HepG2 (cell line): ENCODE data around the gene NT5DC1. TPM values are rescaled to one million over a fixed set of nuclear protein-coding genes. Genes with fewer than 3 reads are reported as not detected.

ENCODE experiments used
- ATAC-seq: fragments of 200-7000 bp; cut with Tn5 transposase; 3 replicates; pipeline ENCODE4 v1.9.1; 2020; ENCODE audit warnings: mild to moderate bottlenecking, moderate library complexity
- BruUV-seq: library from RNA; stranded (reverse); fragments of 400-500 nt; replicated peaks from 2 replicates; lab custom pipeline; 2021; lab: Mats Ljungman, UMichigan
- CTCF ChIA-PET: fragments of 300-600 bp; formaldehyde crosslinking; extraction: SDS; loops from one replicate; lab custom pipeline; 2021; ENCODE audit warnings: low total read pairs, inconsistent platforms, low intra/inter-chr PET ratio; lab: Yijun Ruan, JAX
- POLR2A ChIA-PET: fragments of 350-600 bp; sonication (Branson Sonifier 250); formaldehyde crosslinking; loops from one replicate; lab custom pipeline; 2020; ENCODE audit warnings: antibody characterized with exemption, inconsistent platforms; lab: Yijun Ruan, JAX
- DNase-seq: peaks from one replicate; pipeline ENCODE4 v3.0.0-alpha.2; 2015; ENCODE audit warnings: low spot score
- FAIRE-seq: peaks from 3 replicates; lab custom pipeline; 2011; peaks lifted over from hg19 to GRCh38; lab: Jason Lieb, UNC
- H2AFZ ChIP-seq: one replicate; pipeline ENCODE4 v1.6.1; 2011; ENCODE audit warnings: low read length, inconsistent platforms
- H3K27ac ChIP-seq: fragments of 300-600 bp; 3 replicates; pipeline ENCODE4 v1.8.0; 2011; ENCODE audit warnings: mixed run types, mild to moderate bottlenecking, mixed read lengths, low read length, inconsistent platforms; ENCODE audit not compliant: insufficient read depth; ENCODE audit errors: extremely low read length
- H3K27me3 ChIP-seq, 2 experiments: fragments of 200-600 bp in 1 of 2; 2 replicates in 1 of 2; 3 replicates in 1 of 2; pipeline versions ENCODE4 v1.6.0 to v1.8.0; 2011; ENCODE audit warnings: low read length in 2 of 2, mild to moderate bottlenecking in 2 of 2, moderate library complexity in 2 of 2, inconsistent platforms in 1 of 2; ENCODE audit not compliant: insufficient read depth in 2 of 2, control insufficient read depth in 1 of 2
- H3K36me3 ChIP-seq, 2 experiments: fragments of 200-600 bp in 1 of 2; replicated peaks in 1 of 2; 2 replicates in 1 of 2; 3 replicates in 1 of 2; pipeline versions ENCODE4 v1.5.1 to v1.8.0; 2011; ENCODE audit warnings: low read length in 2 of 2, inconsistent platforms in 1 of 2; ENCODE audit not compliant: insufficient read depth in 2 of 2, control insufficient read depth in 1 of 2
- H3K4me1 ChIP-seq: 2 replicates; pipeline ENCODE4 v1.5.1; 2012; ENCODE audit warnings: low read length, inconsistent platforms; ENCODE audit not compliant: insufficient read depth
- H3K4me2 ChIP-seq: 2 replicates; pipeline ENCODE4 v1.6.0; 2011; ENCODE audit warnings: low read depth, low read length, inconsistent platforms
- H3K4me3 ChIP-seq, 3 experiments: fragments of 200-600 bp in 1 of 3; sonication (generic), shearing (Covaris generic) in 1 of 3; replicated peaks in 1 of 3; 2 replicates each; pipeline ENCODE4 v1.5.1; 2011 to 2016; ENCODE audit warnings: low read length in 3 of 3, inconsistent platforms in 2 of 3, low read depth in 2 of 3, mild to moderate bottlenecking in 2 of 3, control low read depth in 1 of 3, mixed read lengths in 1 of 3; ENCODE audit not compliant: insufficient read depth in 1 of 3
- H3K79me2 ChIP-seq: one replicate; pipeline ENCODE4 v1.6.1; 2011; ENCODE audit warnings: low read length, inconsistent platforms; ENCODE audit not compliant: insufficient read depth
- H3K9ac ChIP-seq: 2 replicates; pipeline ENCODE4 v1.6.0; 2011; ENCODE audit warnings: mild to moderate bottlenecking, low read depth, low read length, inconsistent platforms; ENCODE audit not compliant: insufficient read depth
- H3K9me3 ChIP-seq: 2 replicates; pipeline ENCODE4 v1.5.1; 2012; ENCODE audit warnings: mild to moderate bottlenecking, low read length
- H4K20me1 ChIP-seq: 2 replicates; pipeline ENCODE4 v1.6.0; 2011; ENCODE audit warnings: inconsistent platforms, mild to moderate bottlenecking, low read length, moderate library complexity; ENCODE audit not compliant: insufficient read depth
- BCL3 ChIP-seq: sonication (generic); formaldehyde crosslinking; IDR thresholded peaks from 2 replicates; pipeline ENCODE4 v1.5.1; 2020; ENCODE audit warnings: mild to moderate bottlenecking, missing genetic modification reagents, moderate library complexity
- ELF4 ChIP-seq: sonication (generic); formaldehyde crosslinking; IDR thresholded peaks from 2 replicates; pipeline ENCODE4 v1.5.0; 2020; ENCODE audit warnings: missing genetic modification reagents, mild to moderate bottlenecking, moderate library complexity, borderline replicate concordance
- HOXA3 ChIP-seq: sonication (generic); formaldehyde crosslinking; IDR thresholded peaks from 2 replicates; pipeline ENCODE4 v1.5.0; 2020; ENCODE audit warnings: missing genetic modification reagents
- MAFG ChIP-seq: sonication (generic); formaldehyde crosslinking; IDR thresholded peaks from 2 replicates; pipeline ENCODE4 v1.5.1; 2020; ENCODE audit warnings: mild to moderate bottlenecking, missing genetic modification reagents
- NKX3-1 ChIP-seq: sonication (generic); formaldehyde crosslinking; IDR thresholded peaks from 2 replicates; pipeline ENCODE4 v1.5.0; 2020; ENCODE audit warnings: missing genetic modification reagents
- RARG ChIP-seq: sonication (generic); formaldehyde crosslinking; IDR thresholded peaks from 2 replicates; pipeline ENCODE4 v1.4.0; 2020; ENCODE audit warnings: low read depth, mild to moderate bottlenecking, missing genetic modification reagents
- REST ChIP-seq, 2 experiments: IDR thresholded peaks; 2 replicates each; pipeline ENCODE4 v1.6.1; 2011 to 2012; ENCODE audit warnings: low read length in 2 of 2, borderline replicate concordance in 1 of 2, low read depth in 1 of 2, mild to moderate bottlenecking in 1 of 2, moderate library complexity in 1 of 2
- RNF2 ChIP-seq: fragments of 450-650 bp; conservative IDR thresholded peaks from 2 replicates; pipeline ENCODE4 v1.6.1; 2016; ENCODE audit warnings: low read depth
- TP53 ChIP-seq: sonication (generic); formaldehyde crosslinking; conservative IDR thresholded peaks from 2 replicates; pipeline ENCODE4 v1.4.0; 2020; ENCODE audit warnings: missing genetic modification reagents
- U2AF2 ChIP-seq: fragments of 200-400 bp; formaldehyde crosslinking; IDR thresholded peaks from 2 replicates; pipeline ENCODE4 v1.6.1; 2017; ENCODE audit warnings: low read depth, mild to moderate bottlenecking, low read length
- YEATS2 ChIP-seq: sonication (generic); formaldehyde crosslinking; IDR thresholded peaks from 2 replicates; pipeline ENCODE4 v1.4.0; 2020; ENCODE audit warnings: missing genetic modification reagents, borderline replicate concordance
- ZNF317 ChIP-seq: sonication (generic); formaldehyde crosslinking; IDR thresholded peaks from 2 replicates; pipeline ENCODE4 v1.5.0; 2020; ENCODE audit warnings: mild to moderate bottlenecking, missing genetic modification reagents
- WGBS: methylation state at CpG from one replicate; pipeline ENCODE4 v1.1.6; 2017; ENCODE audit warnings: low lambda C conversion rate; 5-methylcytosine and 5-hydroxymethylcytosine counted together
- in situ Hi-C: cut with HindIII; loops from 2 replicates; pipeline ENCODE4 v1.10.0; 2017; ENCODE audit warnings: low pct_unique_long_range_greater_than_20kb; ENCODE audit not compliant: extremely low pct_ligation_motif_present
- intact Hi-C: fragments of 100-400 bp; cut with micrococcal nuclease; formaldehyde crosslinking; loops from one replicate; pipeline ENCODE4 v1.10.0; 2022; ENCODE audit not compliant: unreplicated experiment
- polyA plus RNA-seq, 8 experiments: library from polyadenylated mRNA; depleted of rRNA in 3 of 8; stranded (reverse) in 7 of 8; unstranded in 1 of 8; fragments of >200 nt; fragmentation: Illumina TruSeq in 4 of 8; extraction: Trizol in 4 of 8; gene quantifications; 2 replicates each; pipeline versions ENCODE4 v1.2.1 to v1.2.3, GENCODE V29; 2011 to 2016; ENCODE audit warnings: low read depth in 4 of 8, missing spikeins in 1 of 8, mixed read lengths in 1 of 8; ENCODE audit not compliant: insufficient read depth in 1 of 8
- total RNA-seq, 5 experiments: library from RNA; depleted of rRNA; stranded (reverse); fragments of >200 nt; fragmentation: Illumina TruSeq; extraction: Trizol; gene quantifications; 2 replicates each; pipeline ENCODE4 v1.2.3, GENCODE V29; 2016; ENCODE audit warnings: low read depth in 1 of 5

NT5DC1 gene
- total and polyA plus RNA-seq, 2 of the 13 experiments (the other 11 are each of a cell fraction or from before 2014, with no cell fraction given) = 27.0 to 56.1 TPM

DNA sequence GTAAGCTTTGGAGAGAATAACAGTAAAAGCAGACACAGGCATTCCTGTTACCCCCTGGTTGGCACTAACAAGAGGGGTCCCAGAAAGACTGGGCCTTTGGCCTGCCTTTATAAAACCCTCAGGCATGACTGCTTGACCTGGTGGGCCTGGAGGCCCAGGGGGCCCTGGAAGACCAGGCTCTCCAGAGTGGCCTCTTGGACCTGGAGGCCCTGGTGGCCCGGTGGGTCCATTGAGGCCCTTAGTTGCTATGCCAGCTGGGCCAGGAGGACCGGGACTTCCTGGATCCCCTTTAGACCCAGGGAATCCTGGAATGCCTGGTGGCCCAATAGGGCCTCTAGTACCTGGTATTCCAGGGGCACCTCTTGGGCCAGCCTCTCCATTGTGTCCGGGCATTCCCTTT lies 19.8 kb downstream of the NT5DC1 start:
- H3K36me3 ChIP-seq = peaks cover 6 to 14% of the 10 kb centered on the region in 2 experiments; a peak in 4 of 5 replicates
- ATAC-seq (peak; percentile 41), FAIRE-seq (no peak), DNase-seq (no peak)
- in situ Hi-C loops = no loop called here
- TF ChIP-seq REST (IDR thresholded peaks at IDR 0.05; ENCODE audit: borderline replicate concordance in 1 of 2, low read depth in 1 of 2, low read length in 2 of 2) = no peak
- TF ChIP-seq RARG (CRISPR knock-in tag) = no peak
- no peak for TF ChIP-seq RNF2
- no peak for TF ChIP-seq TP53 (CRISPR knock-in tag)
- no peaks in the 10 kb centered on the region for H3K79me2 ChIP-seq
- H3K27me3 ChIP-seq = no peaks in the 10 kb centered on the region
- ChIA-PET CTCF (no interaction called here), POLR2A (no interaction called here)
- H3K4me2 ChIP-seq = no peak overlapping the region
- no peak overlapping the region for H2AFZ ChIP-seq
- no peaks in the 10 kb centered on the region for H4K20me1 ChIP-seq
- WGBS = 100% methylated on average over 1 of the region's 3 CpGs
- H3K4me3 ChIP-seq = no peak overlapping the region
- no peak overlapping the region for H3K27ac ChIP-seq
- no peak overlapping the region for H3K9ac ChIP-seq
- H3K9me3 ChIP-seq = no peaks in the 10 kb centered on the region
- H3K4me1 ChIP-seq = 0 out of 2 replicates have a peak, but pooled peaks cover 5% of the 10 kb centered on the region
- intact Hi-C loops = no loop called here
- BruUV-seq = no TSS peak

GRCh38 chr6:116126032-116126431 lies 25.4 kb downstream of the NT5DC1 start, which contains the start of gene COL10A1:
COL10A1 (minus strand) TSS chr6:116126132; CDS start chr6:116125492, 640 bp downstream.
- H3K4me3 ChIP-seq = no peak within 1 kb of the TSS
- no peak for ATAC-seq
- H3K36me3 ChIP-seq = no peaks in the 10 kb centered on the region; a peak in 1 of 5 replicates
- no peaks in the 10 kb centered on the region for H4K20me1 ChIP-seq
- CTCF ChIA-PET = no interaction called here
- POLR2A ChIA-PET = no interaction called here
- H3K4me1 ChIP-seq = peaks cover 16% of the 10 kb centered on the region
- no peak for DNase-seq
- FAIRE-seq = no peak
- H3K9me3 ChIP-seq = no peaks in the 10 kb centered on the region
- no TSS peak for BruUV-seq
- H3K9ac ChIP-seq = no peak within 1 kb of the TSS
- H3K27ac ChIP-seq = no peak within 1 kb of the TSS
- no peak within 1 kb of the TSS for H3K4me2 ChIP-seq
- intact Hi-C loops = no loop called here
- 98% methylated on average over 6 of the region's 6 CpGs for WGBS
- in situ Hi-C loops = no loop called here
- no peaks in the 10 kb centered on the region for H3K27me3 ChIP-seq
- no peak within 1 kb of the TSS for H2AFZ ChIP-seq
- H3K79me2 ChIP-seq = no peaks in the 10 kb centered on the region
- TF ChIP-seq ELF4 (CRISPR knock-in tag) (no peak), YEATS2 (CRISPR knock-in tag) (no peak), ZNF317 (CRISPR knock-in tag) (no peak), NKX3-1 (CRISPR knock-in tag) (no peak), U2AF2 (no peak), BCL3 (CRISPR knock-in tag) (no peak), MAFG (CRISPR knock-in tag) (no peak), HOXA3 (CRISPR knock-in tag) (no peak)
